ENCODE measurements around the gene DPYSL5.
A peak's percentile ranks its signal among the peaks of the same experiment; 100 is the strongest.
"Not testable (repeated sequence)": the region's sequence is repeated elsewhere in the genome, so short reads cannot be mapped to it uniquely, and the experiment has no call there.

The DPYSL5 gene

GRCh38 chr2:26913606-26913998, 65.7 kb downstream of the DPYSL5 start:
- H3K4me1 Mint-ChIP-seq = no peaks in the 10 kb centered on the region
- H3K36me3 Mint-ChIP-seq = no peaks in the 10 kb centered on the region
- ATAC-seq (replicated peaks) (no peak), DNase-seq (no peak)
- H3K27ac Mint-ChIP-seq = no peak overlapping the region
- H3K4me3 Mint-ChIP-seq = no peak overlapping the region
- no peaks in the 10 kb centered on the region for H3K9me3 Mint-ChIP-seq
- peaks cover 11 to 14% of the 10 kb centered on the region in 2 donors for H3K27me3 Mint-ChIP-seq

GRCh38 chr2:26913999-26914658, 66.2 kb downstream of the DPYSL5 start:
- Mint-ChIP-seq H3K36me3 (no peaks in the 10 kb centered on the region), H3K9me3 (no peaks in the 10 kb centered on the region), H3K4me1 (no peaks in the 10 kb centered on the region), H3K4me3 (no peak overlapping the region), H3K27ac (no peak overlapping the region), H3K27me3 (peaks cover 11% of the 10 kb centered on the region in 2 donors)
- DNase-seq = no peak
- no peak for ATAC-seq (replicated peaks)

- no peak for DNase-seq
- no peak for ATAC-seq (replicated peaks)
- H3K36me3 Mint-ChIP-seq = no peaks in the 10 kb centered on the region
- H3K27me3 Mint-ChIP-seq = peaks cover 9 to 11% of the 10 kb centered on the region in 2 donors
- no peak overlapping the region for H3K4me3 Mint-ChIP-seq
- no peaks in the 10 kb centered on the region for H3K4me1 Mint-ChIP-seq
- no peak overlapping the region for H3K27ac Mint-ChIP-seq
- no peaks in the 10 kb centered on the region for H3K9me3 Mint-ChIP-seq
Measured at GRCh38 chr2:26914659-26915310, 66.9 kb downstream of the DPYSL5 start.

GRCh38 chr2:26915316-26915715, 67.4 kb downstream of the DPYSL5 start:
- ATAC-seq (replicated peaks) = no peak
- Mint-ChIP-seq H3K4me1 (no peaks in the 10 kb centered on the region), H3K9me3 (no peaks in the 10 kb centered on the region), H3K36me3 (no peaks in the 10 kb centered on the region), H3K27me3 (peaks cover 4 to 6% of the 10 kb centered on the region in 2 donors), H3K4me3 (no peak overlapping the region), H3K27ac (no peak overlapping the region)
- no peak for DNase-seq

GRCh38 chr2:26916128-26916692, 68.3 kb downstream of the DPYSL5 start:
- DNase-seq = no peak
- Mint-ChIP-seq H3K27me3 (peaks cover 3 to 6% of the 10 kb centered on the region in 2 donors), H3K9me3 (no peaks in the 10 kb centered on the region), H3K27ac (no peak overlapping the region), H3K4me1 (no peaks in the 10 kb centered on the region), H3K36me3 (no peaks in the 10 kb centered on the region), H3K4me3 (no peak overlapping the region)
- ATAC-seq (replicated peaks) = no peak

- Mint-ChIP-seq H3K9me3 (no peaks in the 10 kb centered on the region), H3K36me3 (no peaks in the 10 kb centered on the region), H3K27me3 (peaks cover 14 to 17% of the 10 kb centered on the region in 2 donors), H3K4me3 (no peak overlapping the region), H3K27ac (no peak overlapping the region), H3K4me1 (peaks cover under 1 to 2% of the 10 kb centered on the region in 2 donors)
- no peak for DNase-seq
- no peak for ATAC-seq (replicated peaks)
Measured at GRCh38 chr2:26917135-26917836, 69.4 kb downstream of the DPYSL5 start.

- Mint-ChIP-seq H3K9me3 (no peaks in the 10 kb centered on the region), H3K27ac (no peak overlapping the region), H3K4me3 (no peak overlapping the region), H3K27me3 (peaks cover 27 to 31% of the 10 kb centered on the region in 2 donors), H3K36me3 (no peaks in the 10 kb centered on the region), H3K4me1 (peaks cover 8 to 12% of the 10 kb centered on the region in 2 donors)
- DNase-seq = no peak
- ATAC-seq (replicated peaks) = no peak
Measured at GRCh38 chr2:26921323-26921722, 73.4 kb downstream of the DPYSL5 start.

- Mint-ChIP-seq H3K27me3 (peaks cover 27 to 31% of the 10 kb centered on the region in 2 donors), H3K27ac (peak overlapping the region; percentile 9), H3K4me1 (peaks cover 8 to 12% of the 10 kb centered on the region in 2 donors), H3K36me3 (no peaks in the 10 kb centered on the region), H3K9me3 (no peaks in the 10 kb centered on the region), H3K4me3 (peak overlapping the region in 1 of 2 donors; percentile 12)
- DNase-seq (peak; percentile 41), ATAC-seq (replicated peaks) (peak; percentile 97 to 99)
Measured at GRCh38 chr2:26922405-26923188, 74.7 kb downstream of the DPYSL5 start.

GRCh38 chr2:26923189-26923466, 75.2 kb downstream of the DPYSL5 start:
- ATAC-seq (replicated peaks) = not testable (repeated sequence)

GRCh38 chr2:26924731-26925099, 76.8 kb downstream of the DPYSL5 start:
- DNase-seq = no peak
- no peaks in the 10 kb centered on the region for H3K36me3 Mint-ChIP-seq
- H3K4me1 Mint-ChIP-seq = peaks cover 8 to 12% of the 10 kb centered on the region in 2 donors
- no peak overlapping the region for H3K4me3 Mint-ChIP-seq
- H3K27me3 Mint-ChIP-seq = peaks cover 30 to 35% of the 10 kb centered on the region in 2 donors
- H3K9me3 Mint-ChIP-seq = no peaks in the 10 kb centered on the region
- no peak for ATAC-seq (replicated peaks)
- H3K27ac Mint-ChIP-seq = no peak overlapping the region

More at GRCh38 chr2:26923189-26923466, 75.2 kb downstream of the DPYSL5 start:
- not testable (repeated sequence) for H3K27ac Mint-ChIP-seq, DNase-seq, H3K4me3 Mint-ChIP-seq, H3K9me3 Mint-ChIP-seq, H3K36me3 Mint-ChIP-seq
- Mint-ChIP-seq H3K27me3 (peaks cover 27 to 31% of the 10 kb centered on the region in 2 donors), H3K4me1 (peaks cover 8 to 12% of the 10 kb centered on the region in 2 donors)

GRCh38 chr2:26925100-26925791, 77.3 kb downstream of the DPYSL5 start:
- Mint-ChIP-seq H3K9me3 (no peaks in the 10 kb centered on the region), H3K4me3 (no peak overlapping the region), H3K36me3 (no peaks in the 10 kb centered on the region), H3K27me3 (peaks cover 36 to 40% of the 10 kb centered on the region in 2 donors), H3K4me1 (peaks cover 8 to 12% of the 10 kb centered on the region in 2 donors), H3K27ac (no peak overlapping the region)
- DNase-seq (no peak), ATAC-seq (replicated peaks) (no peak)

GRCh38 chr2:26927221-26927620, 79.3 kb downstream of the DPYSL5 start:
- H3K27me3 Mint-ChIP-seq = peaks cover 24 to 28% of the 10 kb centered on the region in 2 donors
- no peaks in the 10 kb centered on the region for H3K9me3 Mint-ChIP-seq
- no peak for DNase-seq
- peaks cover 8 to 10% of the 10 kb centered on the region in 2 donors for H3K4me1 Mint-ChIP-seq
- H3K36me3 Mint-ChIP-seq = no peaks in the 10 kb centered on the region
- no peak overlapping the region for H3K27ac Mint-ChIP-seq
- no peak overlapping the region for H3K4me3 Mint-ChIP-seq
- ATAC-seq (replicated peaks) = no peak

GRCh38 chr2:26932974-26933373, 85.0 kb downstream of the DPYSL5 start:
- Mint-ChIP-seq H3K4me1 (no peaks in the 10 kb centered on the region), H3K27me3 (peaks cover 28 to 36% of the 10 kb centered on the region in 2 donors), H3K4me3 (no peak overlapping the region), H3K36me3 (no peaks in the 10 kb centered on the region), H3K27ac (no peak overlapping the region), H3K9me3 (no peaks in the 10 kb centered on the region)
- DNase-seq = no peak
- ATAC-seq (replicated peaks) = no peak
